ENCODE data around the gene BGLAP.

GRCh38 chr1:156245451-156246232 lies 3.7 kb downstream of the BGLAP start:
- TF ChIP-seq EZH2 (IDR thresholded peaks at IDR 0.05; ENCODE audit: insufficient read depth, poor library complexity, severe bottlenecking) (no peak), EZH2phosphoT487 (IDR thresholded peaks at IDR 0.05; ENCODE audit: insufficient read depth, low read depth) (no peak)
